Esophagus squamous epithelium (tissue), 4 donors: ENCODE measurements around the gene C1GALT1C1L.

Experiments
- CTCF ChIP-seq, 6 experiments: fragments of 450-650 bp in 4 of 6; fragments of 200-600 bp in 2 of 6; sonication (generic) in 2 of 6; IDR thresholded peaks; one replicate each; pipeline ENCODE4 v1.5.1; 2016 to 2019; ENCODE audit warnings: antibody characterized with exemption in 6 of 6, mild to moderate bottlenecking in 4 of 6, moderate library complexity in 4 of 6
- POLR2A ChIP-seq, 4 donors: fragments of 450-650 bp; IDR thresholded peaks; one replicate each; pipeline ENCODE4 v1.6.1; 2017; ENCODE audit warnings: antibody characterized with exemption in 4 of 4, mild to moderate bottlenecking in 4 of 4, moderate library complexity in 3 of 4

DNA sequence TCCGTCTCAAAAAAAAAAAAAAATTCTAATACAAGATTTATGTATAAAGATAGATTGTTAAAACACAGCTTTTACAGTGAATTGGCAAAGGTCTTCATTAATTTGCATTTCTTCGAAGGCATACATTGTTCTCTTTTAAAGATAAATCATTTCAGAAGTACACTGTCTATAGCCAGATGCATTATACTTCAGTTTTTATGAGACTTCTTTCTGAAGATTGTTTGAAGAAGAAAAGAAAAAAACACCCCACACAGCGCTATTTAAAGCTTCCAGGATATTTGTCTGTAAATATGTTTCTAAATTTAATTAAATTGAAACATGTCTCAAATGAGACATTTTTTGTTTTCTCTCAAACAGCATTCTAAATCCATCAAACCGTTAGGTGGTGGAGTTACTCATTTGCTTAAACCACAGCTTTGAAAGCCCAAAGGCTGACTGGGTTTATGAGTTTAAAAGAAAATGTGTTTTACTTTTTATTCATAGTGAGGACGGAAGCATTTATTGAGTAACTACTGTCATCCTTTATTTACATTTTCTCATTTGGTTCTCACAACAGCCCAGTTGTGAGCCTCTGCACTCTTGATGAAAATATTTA, 42.4 kb upstream of the C1GALT1C1L start:
- TF ChIP-seq CTCF (IDR thresholded peaks at IDR 0.05) (no peak), POLR2A (IDR thresholded peaks at IDR 0.05) (no peak)
